GM12874 (cell line): Measurements from ENCODE around the gene SUCLG1.

ENCODE experiments used
- TF ChIP-seq, protein P1 (sequence below): IDR thresholded peaks from 2 replicates; pipeline ENCODE4 v1.5.1; 2011; ENCODE audit warnings: low read depth, mild to moderate bottlenecking, control low read depth, low read length, moderate library complexity; ENCODE audit not compliant: insufficient read depth

SUCLG1 gene

DNA sequence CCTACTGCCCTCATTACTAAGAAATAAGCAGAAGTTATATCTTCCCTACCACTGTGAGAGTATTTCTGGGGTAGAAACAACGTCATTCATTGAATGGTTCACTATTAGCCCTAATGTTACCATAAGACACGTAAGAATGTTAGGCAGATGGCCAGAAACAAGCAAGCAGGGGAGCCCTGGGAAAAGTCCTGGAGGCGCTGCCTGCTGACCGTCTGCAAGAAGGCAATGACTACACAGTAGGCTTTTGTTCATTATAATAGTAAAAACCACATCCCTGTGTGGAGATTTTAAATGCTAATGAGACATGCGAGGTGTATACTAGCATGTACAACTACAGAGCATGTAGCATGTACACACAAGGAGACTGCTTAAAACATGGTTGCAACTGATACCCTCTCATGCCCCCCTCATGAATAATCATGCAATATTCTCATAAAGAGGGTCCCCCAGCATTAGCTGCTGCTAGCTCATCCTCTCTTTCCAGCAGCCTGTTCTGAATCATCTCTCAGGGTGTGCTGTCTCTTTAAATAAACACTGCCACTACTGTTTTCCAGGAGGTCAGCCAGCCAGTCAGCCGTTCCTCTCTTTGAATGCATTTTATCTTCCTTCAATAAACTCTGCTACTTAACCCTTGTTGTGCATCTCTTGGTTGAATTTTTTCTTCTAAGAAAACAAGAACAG lies 23.6 kb downstream of the SUCLG1 start:
- TF ChIP-seq, protein P1, sequence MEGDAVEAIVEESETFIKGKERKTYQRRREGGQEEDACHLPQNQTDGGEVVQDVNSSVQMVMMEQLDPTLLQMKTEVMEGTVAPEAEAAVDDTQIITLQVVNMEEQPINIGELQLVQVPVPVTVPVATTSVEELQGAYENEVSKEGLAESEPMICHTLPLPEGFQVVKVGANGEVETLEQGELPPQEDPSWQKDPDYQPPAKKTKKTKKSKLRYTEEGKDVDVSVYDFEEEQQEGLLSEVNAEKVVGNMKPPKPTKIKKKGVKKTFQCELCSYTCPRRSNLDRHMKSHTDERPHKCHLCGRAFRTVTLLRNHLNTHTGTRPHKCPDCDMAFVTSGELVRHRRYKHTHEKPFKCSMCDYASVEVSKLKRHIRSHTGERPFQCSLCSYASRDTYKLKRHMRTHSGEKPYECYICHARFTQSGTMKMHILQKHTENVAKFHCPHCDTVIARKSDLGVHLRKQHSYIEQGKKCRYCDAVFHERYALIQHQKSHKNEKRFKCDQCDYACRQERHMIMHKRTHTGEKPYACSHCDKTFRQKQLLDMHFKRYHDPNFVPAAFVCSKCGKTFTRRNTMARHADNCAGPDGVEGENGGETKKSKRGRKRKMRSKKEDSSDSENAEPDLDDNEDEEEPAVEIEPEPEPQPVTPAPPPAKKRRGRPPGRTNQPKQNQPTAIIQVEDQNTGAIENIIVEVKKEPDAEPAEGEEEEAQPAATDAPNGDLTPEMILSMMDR = no peak

DNA sequence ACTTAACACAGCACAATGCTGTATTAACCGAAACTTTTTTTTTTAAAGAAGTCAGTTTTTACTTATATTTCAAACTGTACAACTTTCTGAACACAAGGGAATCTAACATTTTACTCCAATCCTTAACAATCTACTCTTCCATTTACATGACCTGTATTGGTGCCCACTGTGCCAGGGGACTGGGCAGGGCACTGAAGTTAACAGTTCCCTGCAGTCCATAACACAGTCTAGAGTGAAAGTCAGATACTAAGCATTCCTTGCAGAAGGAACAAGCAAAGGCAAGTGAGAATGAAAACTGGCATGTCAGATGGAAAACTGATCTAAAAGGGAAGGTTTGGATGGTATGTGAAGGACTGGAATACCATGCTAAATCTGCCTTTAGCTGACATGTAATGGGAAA lies 29.8 kb downstream of the SUCLG1 start:
- TF ChIP-seq, protein P1 = no peak

DNA sequence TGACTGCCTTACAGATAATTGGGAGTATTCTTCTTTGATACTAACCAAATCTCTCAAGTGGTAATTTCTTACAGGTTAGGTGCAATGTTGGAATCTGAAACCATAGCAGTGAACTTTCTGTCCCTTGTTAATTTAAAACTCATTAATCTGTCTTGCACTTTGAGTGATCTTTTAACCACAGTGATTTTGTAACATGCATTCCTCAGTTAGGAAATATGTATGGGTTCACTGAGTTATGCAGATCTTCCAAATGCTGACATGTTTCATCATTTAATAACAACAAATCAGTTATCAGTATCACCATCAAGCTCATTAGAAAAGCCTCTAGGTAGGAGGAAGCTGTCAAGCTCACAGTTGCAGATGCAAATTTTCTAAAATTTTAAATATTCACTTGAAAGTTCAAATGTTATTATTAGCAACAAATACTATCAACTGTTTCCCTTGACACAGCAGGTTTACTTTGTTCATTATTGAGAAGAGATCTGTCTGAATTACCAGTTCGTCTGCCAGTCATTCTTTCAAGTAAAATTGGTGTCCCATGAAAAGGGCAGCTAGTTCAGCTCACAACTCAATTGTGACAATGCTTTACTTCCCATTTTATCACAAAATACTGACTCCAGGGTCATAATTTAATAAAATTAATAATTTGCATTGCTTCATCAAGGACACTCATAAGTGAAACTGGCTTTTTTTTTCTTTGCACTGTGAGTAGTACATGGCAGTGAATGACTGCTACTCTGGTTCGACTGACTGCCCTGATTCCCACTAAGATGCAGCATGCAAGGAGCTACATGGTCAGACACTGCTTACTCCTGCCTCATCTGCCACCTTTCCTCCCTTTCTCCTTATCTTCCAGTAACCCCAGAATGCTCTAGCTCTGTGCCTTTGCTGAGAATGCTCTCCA lies 31.6 kb downstream of the SUCLG1 start:
- TF ChIP-seq, protein P1 = no peak

DNA sequence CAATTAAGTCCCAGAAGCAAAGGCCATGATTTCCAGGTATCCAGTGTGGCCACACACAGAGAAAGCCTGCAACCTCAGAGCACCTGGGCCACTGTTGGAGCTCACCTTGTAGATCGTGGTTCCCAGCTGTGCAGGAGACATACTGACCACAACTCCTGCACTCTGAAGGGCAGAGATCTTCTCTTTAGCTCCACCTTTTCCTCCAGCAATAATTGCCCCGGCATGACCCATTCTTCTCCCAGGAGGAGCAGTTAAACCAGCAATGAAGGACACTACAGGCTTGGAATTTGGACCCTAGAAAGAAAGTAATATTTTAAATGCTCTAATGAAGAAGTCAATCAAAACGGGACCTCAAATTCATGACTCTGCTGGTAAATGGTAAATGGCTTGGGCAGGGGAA lies 33.8 kb downstream of the SUCLG1 start:
- TF ChIP-seq, protein P1 = no peak

DNA sequence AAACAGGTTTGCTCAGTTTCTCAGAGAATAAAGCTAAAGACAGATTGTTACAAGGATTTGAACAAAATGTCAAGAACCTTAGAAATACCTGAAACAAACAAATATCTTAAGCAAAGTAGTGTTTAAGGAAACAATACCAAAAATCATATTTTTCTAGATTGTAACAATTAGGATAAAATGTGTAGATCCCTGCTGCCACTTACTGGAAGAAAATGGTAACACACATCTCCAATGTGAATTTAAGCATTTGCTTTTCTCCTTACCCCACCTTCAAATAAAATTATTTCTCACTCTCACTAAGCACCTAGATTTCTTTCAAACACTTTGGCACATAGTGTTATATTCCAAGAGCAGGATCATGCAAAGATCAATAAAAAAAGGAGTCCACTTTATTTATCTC lies 34.9 kb downstream of the SUCLG1 start:
- TF ChIP-seq, protein P1 = peak; percentile 18; the same call in 1 of the 2 replicates

DNA sequence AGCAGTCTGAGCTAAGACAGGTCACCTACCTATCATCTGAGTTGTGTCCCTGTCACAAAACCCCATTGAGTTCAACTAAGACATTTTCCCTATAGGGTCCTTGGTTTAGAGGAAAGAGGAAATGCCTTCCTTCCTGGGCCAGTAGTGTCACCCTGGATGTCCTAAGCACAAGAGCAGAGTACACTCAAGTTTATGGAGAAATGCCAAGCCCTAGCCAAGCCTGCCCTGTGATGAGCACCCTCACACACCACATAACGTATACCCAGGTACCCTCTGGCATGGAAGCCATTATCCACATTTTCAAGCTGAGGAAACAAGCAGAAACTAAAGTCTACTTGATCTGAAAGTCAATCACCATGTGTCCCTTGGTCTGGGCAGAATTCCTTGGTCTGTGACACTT lies 37.3 kb downstream of the SUCLG1 start:
- TF ChIP-seq, protein P1 = no peak

DNA sequence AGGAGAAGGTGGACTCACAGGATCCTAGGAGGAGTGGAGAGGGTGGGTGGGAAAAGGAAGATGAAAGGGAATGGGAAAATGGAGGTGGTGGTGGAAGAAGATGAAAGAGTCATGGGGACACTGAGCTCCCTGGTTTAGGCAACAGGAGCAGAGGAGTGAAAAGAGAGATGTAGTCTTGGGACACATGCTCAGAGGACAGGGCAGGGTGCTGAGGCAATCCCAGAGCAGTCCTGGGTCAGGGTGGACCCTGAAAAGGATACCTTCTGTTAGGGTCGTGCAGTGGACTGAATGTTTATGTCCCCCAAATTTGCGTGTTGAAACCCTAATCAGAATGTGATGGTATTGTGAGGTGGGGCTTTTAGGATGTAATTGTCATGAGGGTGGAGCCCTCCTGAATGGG lies 37.9 kb downstream of the SUCLG1 start:
- TF ChIP-seq, protein P1 = no peak
